Gastroesophageal sphincter (tissue), 4 donors: Measurements from ENCODE around the gene CFDP1. TPM values are rescaled to one million over a fixed set of nuclear protein-coding genes. Genes with fewer than 3 reads are reported as not detected.

Source experiments
- ATAC-seq: fragments of 150-250 bp; one replicate; pipeline ENCODE4 v1.9.1; 2016; ENCODE audit warnings: mild to moderate bottlenecking, moderate library complexity
- H3K27ac ChIP-seq, 4 donors: fragments of 200-600 bp; sonication (generic) in 3 of 4; 1 replicate in 3 of 4; 2 replicates in 1 of 4; pipeline ENCODE4 v1.5.1; 2016 to 2019
- H3K27me3 ChIP-seq: fragments of 200-600 bp; sonication (generic); one replicate; pipeline ENCODE4 v1.5.1; 2019
- H3K36me3 ChIP-seq, 2 donors: fragments of 200-600 bp; sonication (generic); one replicate each; pipeline ENCODE4 v1.5.1; 2019; ENCODE audit warnings: control low read depth in 1 of 2
- H3K4me1 ChIP-seq, 3 donors: fragments of 200-600 bp; sonication (generic); 1 replicate in 2 of 3; 2 replicates in 1 of 3; pipeline ENCODE4 v1.5.1; 2016 to 2019; ENCODE audit warnings: control low read depth in 2 of 3
- H3K4me3 ChIP-seq, 2 donors: fragments of 200-600 bp; sonication (generic); one replicate each; pipeline ENCODE4 v1.5.1; 2019; ENCODE audit warnings: mild to moderate bottlenecking in 1 of 2, moderate library complexity in 1 of 2
- H3K9me3 ChIP-seq, 3 donors: fragments of 200-600 bp; sonication (generic); one replicate each; pipeline ENCODE4 v1.5.1; 2017 to 2019; ENCODE audit warnings: control low read depth in 2 of 3
- EP300 ChIP-seq: sonication (generic); formaldehyde crosslinking; IDR thresholded peaks from one replicate; pipeline ENCODE4 v1.6.1; 2017; ENCODE audit warnings: antibody characterized with exemption, mild to moderate bottlenecking
- POLR2A ChIP-seq, 2 donors: fragments of 450-650 bp; IDR thresholded peaks; one replicate each; pipeline ENCODE4 v1.6.1; 2017; ENCODE audit warnings: antibody characterized with exemption in 2 of 2, mild to moderate bottlenecking in 2 of 2, moderate library complexity in 1 of 2
- POLR2AphosphoS5 ChIP-seq: sonication (generic); formaldehyde crosslinking; IDR thresholded peaks from one replicate; pipeline ENCODE4 v1.6.1; 2017; ENCODE audit warnings: antibody characterized with exemption
- WGBS, 2 donors: methylation state at CpG; one replicate each; pipeline ENCODE4 v1.1.5; 2018; ENCODE audit warnings: low coverage in 1 of 2; 5-methylcytosine and 5-hydroxymethylcytosine counted together
- total RNA-seq, 4 donors: library from RNA; depleted of rRNA; stranded (reverse); fragments of >200 nt; gene quantifications; one replicate each; pipeline ENCODE4 v1.1.0, GENCODE V29; 2016
- TF ChIP-seq, protein P1 (sequence below), 4 experiments: fragments of 200-600 bp in 2 of 4; fragments of 450-650 bp in 2 of 4; sonication (generic) in 1 of 4; IDR thresholded peaks; one replicate each; pipeline ENCODE4 v1.5.1; 2017 to 2019; ENCODE audit warnings: antibody characterized with exemption in 4 of 4, mild to moderate bottlenecking in 2 of 4, moderate library complexity in 2 of 4

Gene CFDP1
- total RNA-seq, 4 donors from 2014 or later = 45.1 to 70.0 (median 50.0) TPM

DNA sequence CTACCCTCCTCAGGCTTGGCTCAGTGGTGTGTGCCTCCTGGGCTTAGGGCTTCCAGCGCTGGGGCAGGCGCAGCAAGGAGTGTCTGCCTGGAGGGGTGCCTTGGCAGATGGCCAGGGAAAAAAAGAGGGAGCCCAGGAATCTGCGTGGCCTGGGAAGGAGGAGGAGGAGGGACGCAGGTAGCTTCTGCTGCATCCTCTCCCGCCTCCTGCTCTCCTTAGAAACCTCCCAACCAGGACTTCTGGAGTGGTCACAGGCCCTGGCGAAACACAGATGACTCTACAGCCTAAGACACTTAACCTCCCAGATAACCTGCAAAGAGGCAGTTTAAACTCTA lies 174.5 kb downstream of the CFDP1 start:
- H3K4me3 ChIP-seq = no peak overlapping the region
- ATAC-seq = no peak
- H3K27ac ChIP-seq = no peak overlapping the region
- H3K9me3 ChIP-seq = no peaks in the 10 kb centered on the region
- H3K4me1 ChIP-seq = peaks cover 0 to 96% (median 80%) of the 10 kb centered on the region in 3 donors
- no peaks in the 10 kb centered on the region for H3K27me3 ChIP-seq
- H3K36me3 ChIP-seq = no peaks in the 10 kb centered on the region
- 40 to 76% methylated on average over 2 of the region's 6 CpGs for WGBS, 2 donors
- TF ChIP-seq, protein P1, sequence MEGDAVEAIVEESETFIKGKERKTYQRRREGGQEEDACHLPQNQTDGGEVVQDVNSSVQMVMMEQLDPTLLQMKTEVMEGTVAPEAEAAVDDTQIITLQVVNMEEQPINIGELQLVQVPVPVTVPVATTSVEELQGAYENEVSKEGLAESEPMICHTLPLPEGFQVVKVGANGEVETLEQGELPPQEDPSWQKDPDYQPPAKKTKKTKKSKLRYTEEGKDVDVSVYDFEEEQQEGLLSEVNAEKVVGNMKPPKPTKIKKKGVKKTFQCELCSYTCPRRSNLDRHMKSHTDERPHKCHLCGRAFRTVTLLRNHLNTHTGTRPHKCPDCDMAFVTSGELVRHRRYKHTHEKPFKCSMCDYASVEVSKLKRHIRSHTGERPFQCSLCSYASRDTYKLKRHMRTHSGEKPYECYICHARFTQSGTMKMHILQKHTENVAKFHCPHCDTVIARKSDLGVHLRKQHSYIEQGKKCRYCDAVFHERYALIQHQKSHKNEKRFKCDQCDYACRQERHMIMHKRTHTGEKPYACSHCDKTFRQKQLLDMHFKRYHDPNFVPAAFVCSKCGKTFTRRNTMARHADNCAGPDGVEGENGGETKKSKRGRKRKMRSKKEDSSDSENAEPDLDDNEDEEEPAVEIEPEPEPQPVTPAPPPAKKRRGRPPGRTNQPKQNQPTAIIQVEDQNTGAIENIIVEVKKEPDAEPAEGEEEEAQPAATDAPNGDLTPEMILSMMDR (IDR thresholded peaks at IDR 0.05) = no peak
- no peak for TF ChIP-seq POLR2A (IDR thresholded peaks at IDR 0.05)
- TF ChIP-seq EP300 = no peak

DNA sequence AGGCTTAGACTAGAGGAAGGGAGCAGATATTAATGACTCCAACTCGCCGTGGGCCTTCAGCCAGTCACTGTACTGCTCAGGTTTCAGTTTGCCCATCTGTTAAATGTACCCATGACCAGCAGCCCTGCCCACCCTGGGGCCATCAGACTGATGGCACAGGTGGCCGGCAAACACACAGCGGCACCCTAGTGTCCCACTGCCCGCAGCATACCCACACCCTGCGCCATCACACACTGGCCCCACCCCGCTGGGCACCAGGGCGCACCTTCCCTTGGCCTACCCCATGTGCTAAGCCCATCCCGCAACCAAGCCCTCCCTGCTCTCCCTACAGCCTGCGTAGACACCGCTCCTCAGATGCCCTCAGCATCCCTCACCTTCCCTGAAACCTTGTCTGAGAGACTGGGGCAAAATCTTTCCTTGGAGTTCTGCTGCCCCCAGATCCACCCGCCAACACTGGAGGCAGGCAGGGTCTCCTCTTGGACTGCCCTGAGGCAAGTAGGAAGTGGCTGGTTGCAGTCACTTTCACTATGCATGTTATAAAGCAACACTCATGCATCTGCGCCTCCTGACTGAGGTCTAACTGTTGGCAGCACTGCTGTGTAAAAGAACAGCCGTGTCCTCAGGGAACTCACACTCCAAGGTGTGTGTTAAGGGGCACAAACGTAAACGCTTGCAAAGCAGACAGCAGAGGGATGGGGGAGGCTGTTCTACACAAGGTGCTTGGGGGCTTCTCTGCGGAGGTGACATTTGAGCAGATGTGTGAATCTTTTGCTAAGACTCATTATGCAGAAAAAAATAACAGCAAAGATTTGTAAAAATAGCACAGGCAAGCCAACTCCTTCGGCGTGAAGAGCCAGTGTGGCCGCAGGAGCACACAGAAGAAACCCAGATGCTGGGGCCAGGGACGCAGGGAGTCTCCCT lies 175.2 kb downstream of the CFDP1 start:
- no peaks in the 10 kb centered on the region for H3K9me3 ChIP-seq
- no peaks in the 10 kb centered on the region for H3K36me3 ChIP-seq
- no peak for ATAC-seq
- peak overlapping the region in 2 of 4 donors; percentile 26 to 95 for H3K27ac ChIP-seq
- no peak overlapping the region for H3K4me3 ChIP-seq
- WGBS, 2 donors = 48 to 57% methylated on average over 8 to 9 of the region's 21 CpGs
- H3K27me3 ChIP-seq = no peaks in the 10 kb centered on the region
- TF ChIP-seq POLR2AphosphoS5 (no peak), POLR2A (IDR thresholded peaks at IDR 0.05) (no peak), EP300 (no peak)
- TF ChIP-seq, protein P1 (IDR thresholded peaks at IDR 0.05) = no peak
- H3K4me1 ChIP-seq = peaks cover 3 to 96% (median 80%) of the 10 kb centered on the region in 3 donors

DNA sequence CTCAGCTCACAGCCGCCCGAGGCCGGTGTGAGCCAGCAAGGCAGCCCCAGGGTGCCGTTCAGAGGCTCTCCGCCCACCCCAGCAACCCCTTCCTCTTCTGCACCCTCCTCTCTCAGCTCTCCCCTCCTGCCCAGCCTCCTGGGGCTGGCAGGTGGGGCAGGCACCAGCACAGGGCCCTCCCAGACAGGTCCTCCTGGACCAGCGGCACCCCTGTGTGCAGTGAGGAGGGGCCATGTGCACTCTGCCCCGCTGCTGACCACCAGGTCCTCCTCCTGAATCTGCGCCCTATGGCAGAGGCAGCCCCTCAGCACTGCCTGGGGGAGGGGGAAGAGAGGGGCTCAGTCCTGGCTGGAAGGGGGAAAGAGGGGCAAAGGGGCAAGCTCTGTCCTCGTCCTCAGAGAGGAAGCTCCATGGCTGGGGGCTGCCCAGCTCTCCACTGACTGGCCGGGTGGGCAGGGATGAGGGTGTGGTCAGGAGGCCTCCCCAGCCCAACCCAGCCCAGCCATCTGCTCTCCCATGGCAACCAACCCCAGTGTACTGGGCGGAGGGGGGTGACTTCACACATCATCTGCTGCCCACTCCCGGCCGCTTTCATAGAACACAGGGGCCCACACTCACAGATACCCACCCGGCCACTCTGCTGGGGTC lies 176.5 kb downstream of the CFDP1 start:
- ATAC-seq = peak; percentile 43
- Histone ChIP-seq H3K9me3 (no peaks in the 10 kb centered on the region), H3K27me3 (no peaks in the 10 kb centered on the region), H3K36me3 (no peaks in the 10 kb centered on the region), H3K4me3 (no peak overlapping the region), H3K27ac (peak overlapping the region; percentile 19 to 97 (median 94)), H3K4me1 (peaks cover 4 to 96% (median 80%) of the 10 kb centered on the region in 3 donors)
- WGBS, 2 donors = no CpG with 5 or more reads among the region's 14 CpGs
- TF ChIP-seq POLR2AphosphoS5 (no peak), POLR2A (IDR thresholded peaks at IDR 0.05) (no peak), EP300 (no peak)
- TF ChIP-seq, protein P1 (IDR thresholded peaks at IDR 0.05) = no peak

DNA sequence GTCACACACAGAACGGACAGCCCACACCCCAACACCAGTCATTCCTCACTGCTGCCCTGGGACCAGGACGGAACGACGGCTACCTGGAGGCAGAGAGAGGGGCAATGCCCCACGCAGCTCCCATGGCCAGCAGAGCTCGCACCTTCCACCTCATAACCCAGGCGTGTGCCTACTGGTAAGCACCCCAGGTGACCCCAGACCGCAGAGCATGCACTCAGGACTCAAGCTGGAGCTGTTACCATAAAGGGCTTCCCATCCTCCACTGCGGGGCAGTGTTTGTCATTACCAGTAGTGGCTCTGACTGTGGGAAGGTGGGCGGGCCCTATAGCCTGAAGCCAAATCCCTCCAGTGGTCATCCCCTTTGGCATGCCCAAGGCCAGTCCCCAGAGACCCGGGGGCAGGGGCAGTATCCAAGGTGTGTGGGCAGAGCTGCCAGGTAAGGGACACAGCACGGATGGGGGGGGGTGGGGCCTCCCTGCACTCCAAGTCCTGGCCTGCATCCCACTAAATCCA lies 177.2 kb downstream of the CFDP1 start:
- H3K4me3 ChIP-seq = no peak overlapping the region
- peak overlapping the region in 3 of 4 donors; percentile 92 to 97 (median 95) for H3K27ac ChIP-seq
- H3K4me1 ChIP-seq = peaks cover 4 to 93% (median 75%) of the 10 kb centered on the region in 3 donors
- ATAC-seq = no peak
- no peaks in the 10 kb centered on the region for H3K36me3 ChIP-seq
- H3K27me3 ChIP-seq = no peaks in the 10 kb centered on the region
- TF ChIP-seq POLR2AphosphoS5 = peak; percentile 21
- TF ChIP-seq, protein P1 (IDR thresholded peaks at IDR 0.05) = no peak
- H3K9me3 ChIP-seq = no peaks in the 10 kb centered on the region
- 58% methylated on average over 3 of the region's 12 CpGs; no CpG with 5 or more reads in 1 of the 2 donors for WGBS, 2 donors
